Stimulated activated naive CD4-positive, alpha-beta T cell treated with Interleukin-2 at 50 U/mL for 16 hours (primary cell): Measurements from ENCODE around the gene MAJIN.

Experiments used
- DNase-seq: peaks from one replicate; lab custom pipeline; 2025; lab: John Stamatoyannopoulos, UW

The MAJIN gene

GRCh38 chr11:64892411-64892831 is 79.5 kb downstream of the MAJIN start:
- DNase-seq = no peak

DNA sequence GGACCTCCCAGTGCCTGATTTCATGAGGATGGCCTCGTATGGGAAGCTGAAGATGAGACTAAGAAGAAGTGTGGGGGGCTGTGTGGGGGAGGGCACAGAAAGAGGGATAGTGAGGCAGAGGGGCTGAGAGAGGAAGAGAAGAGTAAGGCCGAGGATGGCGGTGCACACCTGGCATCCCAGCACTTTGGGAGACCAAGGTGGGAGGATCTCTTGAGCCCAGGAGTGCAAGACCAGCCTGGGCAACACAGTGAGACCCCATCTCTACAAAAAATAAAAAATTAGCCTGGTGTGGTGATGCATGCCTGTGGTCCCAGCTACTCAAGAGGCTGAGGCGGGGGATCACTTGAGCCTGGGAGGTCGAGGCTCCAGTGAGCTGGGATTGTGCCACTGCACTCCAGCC is 80.0 kb downstream of the MAJIN start:
- DNase-seq = no peak

DNA sequence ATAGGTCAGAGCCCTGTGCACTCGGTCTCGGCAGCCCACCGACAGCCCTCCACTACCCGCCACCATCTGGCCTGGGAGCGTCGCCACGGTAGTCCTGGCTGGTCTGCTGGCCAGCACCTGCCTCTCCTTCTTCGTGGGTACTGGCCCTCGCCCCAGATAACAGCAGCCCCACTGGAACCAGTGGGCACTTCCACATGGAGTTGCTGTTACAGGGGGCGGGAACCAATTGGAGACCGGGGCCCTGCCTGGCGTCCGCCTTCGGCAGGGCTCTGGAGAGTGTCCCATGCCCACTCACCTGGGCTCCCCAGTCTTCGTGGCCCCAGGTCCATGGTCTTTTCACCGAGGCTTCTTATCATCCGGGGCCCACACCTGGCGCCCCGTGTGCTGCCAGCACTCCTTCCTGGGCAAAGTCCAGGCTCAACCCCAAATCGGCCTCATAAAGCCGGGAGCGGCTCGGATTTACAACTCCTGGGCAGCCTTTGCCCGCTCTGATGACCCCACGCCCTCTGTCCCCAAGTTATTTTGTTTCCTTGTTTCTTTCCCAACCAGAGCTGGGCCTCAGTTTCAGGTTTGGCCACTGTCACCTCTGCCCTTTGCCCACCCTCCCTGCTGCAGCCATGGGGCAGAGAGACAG is 80.6 kb downstream of the MAJIN start:
- DNase-seq = no peak

GRCh38 chr11:64890522-64890939 is 81.4 kb downstream of the MAJIN start:
- DNase-seq = no peak

DNA sequence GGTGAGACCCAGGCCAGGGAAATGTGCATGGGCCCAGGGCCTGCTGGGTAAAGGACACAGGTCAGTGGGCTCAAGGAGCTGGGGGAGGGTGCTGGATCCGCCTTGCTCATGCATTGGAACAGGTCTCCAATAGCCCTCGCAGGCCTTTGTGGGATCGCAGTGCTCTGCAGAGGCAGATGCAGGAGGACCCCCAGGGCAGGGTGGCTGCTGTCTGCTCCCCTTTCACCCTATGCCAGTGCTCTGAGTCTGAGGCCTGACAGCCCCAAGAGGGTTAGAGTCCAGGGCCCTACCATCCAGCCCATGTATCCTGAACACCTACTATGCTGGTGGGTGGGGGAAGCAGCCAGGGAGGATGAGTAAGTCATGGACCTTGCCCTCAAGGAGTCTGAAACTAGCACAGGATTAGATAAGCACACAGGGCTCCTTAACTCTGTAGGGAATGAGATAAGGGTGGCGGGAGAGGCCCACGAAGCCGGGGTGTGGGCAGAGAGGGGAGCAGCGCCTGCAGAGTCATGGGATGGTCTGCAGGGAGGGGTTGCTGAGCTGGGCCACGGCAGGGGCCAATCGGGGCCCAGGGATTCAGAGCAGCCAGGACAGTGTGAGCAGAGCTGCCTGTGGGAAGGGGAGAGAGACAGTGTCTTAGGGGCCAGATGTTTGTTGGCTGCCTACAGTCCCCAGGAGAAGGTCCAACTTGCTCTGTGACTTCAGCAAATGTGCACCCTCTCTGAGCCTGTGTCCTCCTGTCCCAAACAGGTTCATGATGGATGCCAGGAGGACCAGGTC is 83.0 kb downstream of the MAJIN start:
- DNase-seq = no peak

- DNase-seq = no peak
These were observed 83.5 kb downstream of the MAJIN start for GRCh38 chr11:64888406-64888728.
